GM18520 (cell line): ENCODE results near the gene KIAA1614.

ENCODE experiments used
- ATAC-seq: cut with Tn5 transposase; IDR thresholded peaks from one replicate; pipeline ENCODE4 v1.9.1; 2021; ENCODE audit not compliant: unreplicated experiment

The KIAA1614 gene

DNA sequence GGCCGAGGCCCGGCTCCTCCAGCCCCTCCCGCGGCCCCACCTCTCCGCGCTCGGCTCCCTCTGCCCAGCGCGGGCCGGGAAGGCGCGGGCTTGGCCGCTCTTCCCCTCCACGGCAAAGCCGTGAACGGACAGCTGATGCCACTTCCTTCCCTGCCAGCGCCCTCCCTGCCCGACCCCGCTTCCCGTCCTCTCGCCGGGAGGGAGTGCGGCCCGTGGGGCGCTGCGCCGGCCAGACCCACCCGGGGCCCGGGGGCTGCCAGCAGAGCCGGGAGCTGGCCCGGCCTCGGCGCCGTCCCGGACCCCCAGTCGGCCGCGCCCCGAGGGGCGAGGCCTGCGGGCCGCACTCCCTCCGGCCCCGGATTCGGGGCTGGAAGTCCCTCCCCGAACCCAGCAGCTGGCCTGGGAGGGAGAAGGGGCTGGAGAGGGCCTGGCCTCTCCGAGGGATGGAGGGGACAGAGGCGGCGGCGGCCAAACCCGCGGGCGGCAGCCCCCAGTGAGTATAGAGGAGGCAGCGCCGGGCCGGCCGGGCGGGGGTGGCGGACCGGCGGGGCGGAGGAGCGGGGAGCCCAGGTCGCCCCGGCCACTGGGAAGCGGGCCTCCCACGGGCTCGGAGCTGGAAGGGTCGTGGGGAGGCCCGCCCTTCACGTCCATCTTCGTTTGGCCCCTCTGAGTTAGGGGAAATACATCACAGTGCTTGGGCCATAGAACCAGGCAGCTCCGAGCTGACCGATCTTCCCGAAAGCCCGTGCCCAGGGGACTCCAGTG, at the start of gene KIAA1614:
Gene KIAA1614 (plus strand): TSS at position 97 of the 765 bp plus-strand sequence. CDS start 347 bp downstream, at position 444.
- no peak for ATAC-seq

DNA sequence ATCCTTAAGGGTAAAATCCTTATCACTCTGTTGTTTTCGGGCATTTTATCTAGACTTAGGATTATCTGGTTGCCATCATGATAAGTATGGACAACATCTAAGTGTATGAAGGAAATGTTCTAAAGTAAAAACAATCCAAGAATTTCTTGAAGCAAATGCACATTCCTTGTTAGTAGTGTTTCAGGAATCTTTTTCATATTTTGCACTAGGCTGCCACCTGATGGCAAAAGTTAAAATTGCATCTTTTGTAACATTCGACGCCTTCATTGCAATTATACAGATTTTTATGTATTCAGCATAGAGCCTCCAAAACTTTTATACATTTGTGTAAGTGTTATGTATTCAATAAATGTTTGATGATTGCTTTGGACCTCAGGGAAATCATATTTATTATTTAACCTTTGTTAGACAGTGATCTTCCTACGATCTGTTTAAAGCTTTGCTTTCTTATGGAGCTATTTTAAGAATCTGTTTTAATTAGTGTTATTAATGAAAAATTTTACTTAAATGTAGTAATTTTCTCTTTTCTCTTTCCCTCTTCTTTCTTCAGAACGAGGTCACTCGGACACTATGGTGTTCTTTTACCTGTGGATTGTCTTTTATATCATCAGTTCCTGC, 49.4 kb upstream of the KIAA1614 start:
- ATAC-seq, result no peak

DNA sequence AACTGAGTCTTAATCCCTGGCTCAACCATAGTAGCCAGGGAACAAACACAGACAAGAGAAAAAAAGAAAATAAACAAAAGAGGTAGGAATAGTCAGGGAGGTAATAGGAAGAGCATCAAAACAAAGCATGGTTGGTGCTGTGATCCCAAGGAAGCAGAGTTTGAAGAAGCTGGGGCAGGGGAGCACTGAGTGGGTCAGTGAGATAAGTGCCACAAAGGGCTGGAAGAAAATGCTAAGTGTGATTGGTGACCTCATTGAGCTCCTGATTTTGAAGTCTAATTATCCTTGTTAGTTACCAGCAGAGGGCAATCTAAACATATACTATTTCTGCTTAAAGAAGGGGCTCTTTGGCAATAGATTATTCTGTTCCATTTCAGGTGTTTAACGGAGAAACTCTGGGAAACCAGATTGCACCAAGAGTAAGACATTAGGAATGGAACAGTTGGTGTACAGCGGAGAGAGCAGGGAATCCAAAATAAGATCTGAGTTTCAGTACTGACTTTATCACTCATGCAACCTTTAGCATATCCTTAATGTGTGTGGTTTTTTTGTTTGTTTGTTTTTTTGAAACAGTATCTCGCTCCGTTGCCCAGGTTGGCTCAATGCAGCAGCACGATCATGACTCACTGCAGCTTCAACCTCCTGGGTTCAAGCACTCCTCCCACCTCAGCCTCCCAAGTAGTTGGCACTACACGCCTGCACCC, 30.7 kb upstream of the KIAA1614 start:
- ATAC-seq, result no peak

DNA sequence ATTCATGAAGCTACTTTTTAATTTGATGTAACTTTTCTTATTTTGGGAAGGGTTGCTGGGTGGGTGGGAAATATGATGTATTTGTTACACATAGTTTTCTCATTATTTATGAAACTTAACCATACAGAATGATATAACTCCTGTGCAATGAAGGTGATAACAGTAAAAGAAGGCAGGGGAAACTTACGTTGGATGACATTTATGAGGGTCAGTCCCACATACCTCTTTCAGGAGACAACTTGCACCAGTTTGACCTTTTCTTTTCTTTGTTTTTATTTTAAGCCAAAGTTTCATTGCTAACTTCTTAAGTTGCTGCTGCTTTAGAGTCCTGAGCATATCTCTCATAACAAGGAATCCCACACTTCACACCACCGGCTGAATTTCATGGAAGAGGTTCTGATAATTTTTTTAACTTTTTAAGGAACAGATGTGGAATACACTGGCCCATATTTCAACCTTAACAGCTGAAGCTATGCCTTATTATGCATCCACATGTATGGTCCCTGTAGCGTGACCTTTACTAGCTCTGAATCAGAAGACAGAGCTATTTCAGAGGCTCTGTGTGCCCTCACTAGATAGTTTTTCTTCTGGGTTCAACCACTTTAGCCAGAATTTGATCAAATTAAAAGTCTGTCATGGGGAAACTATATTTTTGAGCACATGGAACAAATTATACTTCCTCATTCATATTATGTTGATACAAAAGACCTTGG, 28.0 kb upstream of the KIAA1614 start:
- ATAC-seq, result no peak

GRCh38 chr1:180886338-180886737, 26.4 kb upstream of the KIAA1614 start:
- ATAC-seq, result no peak

GRCh38 chr1:180887841-180888240, 24.9 kb upstream of the KIAA1614 start:
- ATAC-seq, result no peak

- ATAC-seq, result no peak
Observed at GRCh38 chr1:180888870-180889269, 23.8 kb upstream of the KIAA1614 start.

DNA sequence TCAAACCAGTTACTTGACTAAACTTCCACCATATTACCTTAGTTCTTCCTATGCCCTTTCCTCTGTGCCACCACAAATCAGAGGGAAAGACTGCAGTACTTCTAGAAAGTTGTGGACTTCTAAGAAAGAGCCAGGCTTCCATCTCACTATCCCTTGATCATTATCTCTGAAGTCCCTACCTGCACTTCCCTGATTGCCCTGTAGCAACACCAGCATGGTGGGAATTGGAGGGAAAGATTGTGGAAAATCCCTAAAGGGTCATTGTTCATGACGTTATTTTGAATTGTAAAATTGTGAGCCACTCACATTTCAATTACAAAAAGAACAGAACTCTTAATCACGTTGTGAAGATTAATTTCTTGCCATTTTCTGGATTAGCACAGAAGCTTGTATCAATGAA, 23.4 kb upstream of the KIAA1614 start:
- ATAC-seq, result no peak

- ATAC-seq, result no peak
Observed at GRCh38 chr1:180892272-180892671, 20.4 kb upstream of the KIAA1614 start.

DNA sequence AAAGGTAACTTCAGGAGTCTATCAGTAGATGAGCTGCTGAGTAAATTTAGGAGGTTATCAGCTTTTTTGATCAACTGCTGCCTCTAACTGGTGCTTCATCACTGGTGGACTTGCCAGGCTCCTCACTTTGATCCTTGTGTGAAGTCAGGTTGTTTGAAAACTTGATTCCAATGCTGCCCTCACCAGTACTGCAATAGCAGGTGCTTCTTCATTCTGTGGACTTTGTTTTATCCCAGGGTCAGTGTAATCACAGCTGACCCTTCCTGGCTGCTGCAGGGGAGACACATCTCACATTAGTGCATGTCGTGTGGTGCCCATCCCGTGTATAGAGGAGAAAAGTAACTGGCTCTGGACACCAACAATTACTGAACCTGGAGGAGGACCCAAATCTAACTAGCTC, 20.0 kb upstream of the KIAA1614 start:
- no peak for ATAC-seq

DNA sequence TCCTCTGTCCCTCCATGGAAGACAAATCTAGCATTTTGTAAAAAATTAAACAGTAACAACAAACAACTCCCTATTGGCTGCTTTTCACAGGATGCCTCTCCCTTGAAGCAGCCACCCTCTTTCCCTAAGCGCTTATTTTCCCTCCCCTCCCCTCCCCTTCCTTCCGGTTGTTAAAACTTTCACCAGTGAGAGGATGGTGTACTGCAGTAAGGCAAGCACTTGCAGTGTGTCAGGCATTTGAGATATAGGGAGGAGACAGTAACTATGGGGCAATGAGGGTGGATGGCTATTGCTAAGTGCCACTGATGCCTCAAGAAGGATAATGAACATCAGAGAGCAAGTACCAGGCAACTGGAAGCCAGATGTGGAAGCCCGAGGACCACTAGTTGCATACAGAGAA, 19.1 kb upstream of the KIAA1614 start:
- no peak for ATAC-seq

- no peak for ATAC-seq
Observed at GRCh38 chr1:180896161-180896560, 16.5 kb upstream of the KIAA1614 start.

DNA sequence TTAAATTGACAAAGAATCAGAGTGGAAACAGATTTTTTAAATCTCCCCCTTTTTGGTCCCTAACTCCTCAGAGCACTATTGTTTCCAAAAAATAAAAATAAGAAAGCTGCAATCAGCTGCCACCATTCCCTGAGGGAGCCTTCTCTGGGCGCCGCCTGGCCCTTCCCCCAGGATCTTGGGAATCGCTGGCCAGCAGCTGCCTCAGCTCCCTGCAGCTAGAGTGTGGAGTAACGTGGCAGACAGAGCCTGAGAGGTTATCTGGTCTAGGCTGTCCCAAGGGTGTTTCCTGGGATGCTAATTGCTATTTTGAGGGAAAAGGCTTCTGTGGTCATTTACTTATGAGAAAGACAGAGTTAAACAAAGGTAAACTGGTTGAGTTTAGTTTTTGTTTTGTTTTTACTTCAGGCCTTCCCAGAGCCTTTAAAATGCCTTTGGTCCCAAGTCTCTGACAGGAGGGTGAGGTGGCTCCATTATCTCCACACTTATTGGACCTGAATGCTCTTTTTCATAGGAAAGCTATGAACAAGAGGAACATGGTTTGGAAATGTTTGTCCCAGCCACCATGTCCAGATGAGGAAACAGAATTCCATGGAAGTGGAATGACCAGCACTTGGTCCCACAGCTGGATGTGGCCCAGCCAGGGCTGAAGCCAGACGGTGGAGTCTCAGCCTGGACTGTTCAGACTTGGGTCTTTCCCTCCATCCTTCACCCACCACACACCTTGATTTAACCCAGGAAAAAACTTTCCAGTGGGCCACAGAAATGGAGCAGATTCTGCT, 14.1 kb upstream of the KIAA1614 start:
- ATAC-seq, result no peak

DNA sequence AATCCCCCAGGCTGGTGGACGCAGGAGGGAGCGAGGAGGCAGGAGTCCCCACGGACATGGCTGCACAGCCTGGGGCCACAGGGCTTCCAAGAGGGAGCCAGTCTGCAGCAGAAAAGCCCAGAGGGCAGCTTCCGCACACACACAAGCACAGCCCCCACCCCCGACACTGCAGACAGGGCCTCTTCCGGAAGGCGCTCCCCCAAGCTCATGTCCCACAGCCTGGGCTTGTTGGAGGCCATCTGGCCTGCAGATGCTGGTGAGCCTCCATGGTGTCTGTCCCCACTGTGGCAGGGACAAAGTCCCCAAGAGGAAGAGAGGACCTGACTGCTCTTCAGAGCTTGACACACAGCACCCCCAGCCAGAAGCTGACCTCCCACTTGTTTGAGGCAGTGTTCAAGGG, 13.4 kb upstream of the KIAA1614 start:
- ATAC-seq, result no peak

DNA sequence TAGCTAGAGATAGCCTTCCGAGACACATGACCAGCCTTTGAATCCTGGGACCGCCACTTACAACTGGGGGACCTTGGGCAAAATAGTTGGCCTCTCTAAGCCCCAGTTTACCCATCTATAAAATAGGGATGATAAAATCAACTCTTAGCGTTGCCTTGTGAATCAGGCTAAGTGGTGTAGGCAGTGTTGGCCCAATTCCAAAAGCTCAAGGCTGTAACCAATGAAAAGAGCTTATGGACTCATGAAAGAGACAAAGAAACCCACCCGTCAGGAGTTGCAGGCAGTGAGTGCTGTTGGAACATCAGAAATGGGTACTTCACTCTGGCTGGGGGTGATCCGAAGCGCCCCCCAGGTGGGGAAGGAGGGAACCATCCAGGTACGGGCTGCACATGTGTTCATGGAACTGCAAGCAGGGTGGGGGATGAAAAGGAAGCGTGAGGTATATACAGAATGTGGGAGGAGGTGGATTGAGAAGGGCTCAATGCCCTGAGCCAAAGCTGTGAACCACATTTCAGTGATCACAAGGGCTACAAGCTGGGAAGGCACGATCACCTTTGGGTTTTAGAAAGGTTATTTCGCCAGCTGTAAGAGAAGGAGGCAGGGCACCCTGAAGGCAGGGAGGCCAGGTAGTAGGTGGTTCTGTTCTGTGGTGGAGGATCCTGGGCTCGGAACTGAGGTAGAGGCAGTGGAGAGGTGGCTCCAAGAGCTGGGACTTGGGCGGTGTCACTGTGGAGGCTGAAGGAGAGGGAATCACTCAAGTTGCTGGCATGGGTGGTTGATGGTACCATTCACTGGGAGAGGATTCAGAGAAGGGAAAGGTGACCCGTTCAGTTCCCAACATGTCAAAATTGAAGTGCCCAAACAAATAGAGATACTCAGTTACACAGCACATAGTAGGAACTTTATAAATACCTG, 11.4 kb upstream of the KIAA1614 start:
- no peak for ATAC-seq

DNA sequence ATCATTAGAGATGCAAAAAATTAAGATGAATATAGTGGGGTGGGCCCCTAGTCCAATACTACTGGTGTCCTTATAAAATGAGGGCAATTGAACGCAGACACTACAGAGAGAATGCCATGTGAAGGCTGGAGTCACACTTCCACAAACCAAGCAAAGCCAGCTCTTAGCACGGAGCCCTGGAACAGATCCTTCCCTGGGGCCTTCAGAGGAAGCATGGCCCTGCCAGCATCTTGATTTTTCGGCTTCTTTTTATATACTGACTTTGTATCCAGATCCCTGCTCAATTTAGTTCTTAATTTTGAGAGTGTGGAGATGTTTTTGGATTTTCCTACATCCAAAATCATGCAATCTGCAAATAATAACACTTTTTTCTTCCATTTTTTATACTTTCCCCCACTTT, 10.2 kb upstream of the KIAA1614 start:
- ATAC-seq, result no peak

- ATAC-seq, result no peak
Observed at GRCh38 chr1:180905927-180906326, 6.8 kb upstream of the KIAA1614 start.

DNA sequence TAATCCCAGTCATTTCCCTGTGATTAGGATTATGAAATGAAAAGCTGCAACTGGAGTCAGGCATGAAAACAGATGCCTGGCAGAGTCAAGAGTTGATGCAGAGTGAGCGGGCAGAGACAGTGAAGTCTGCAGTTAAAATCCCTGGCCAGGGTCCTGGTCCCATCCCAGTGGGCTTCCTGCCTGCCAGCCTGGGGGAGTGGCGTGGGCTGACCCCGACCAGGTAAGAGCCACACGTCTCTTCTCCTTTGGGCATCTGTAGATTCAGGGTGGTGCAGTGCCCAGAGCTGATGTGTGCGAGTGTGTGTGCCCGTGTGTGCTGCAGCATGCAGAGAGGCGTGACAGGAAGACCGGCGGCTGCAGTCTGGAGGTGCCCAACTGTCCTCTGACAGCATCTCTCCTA, 6.2 kb upstream of the KIAA1614 start:
- no peak for ATAC-seq

GRCh38 chr1:180907313-180908055, 5.2 kb upstream of the KIAA1614 start:
- ATAC-seq, result no peak
